GM19397 (cell line): Measurements from ENCODE around the gene EEFSEC.

ENCODE experiments used
- ATAC-seq: cut with Tn5 transposase; IDR thresholded peaks from one replicate; pipeline ENCODE4 v1.9.1; 2021; ENCODE audit warnings: mild to moderate bottlenecking, moderate library complexity; ENCODE audit not compliant: unreplicated experiment

Gene EEFSEC

DNA sequence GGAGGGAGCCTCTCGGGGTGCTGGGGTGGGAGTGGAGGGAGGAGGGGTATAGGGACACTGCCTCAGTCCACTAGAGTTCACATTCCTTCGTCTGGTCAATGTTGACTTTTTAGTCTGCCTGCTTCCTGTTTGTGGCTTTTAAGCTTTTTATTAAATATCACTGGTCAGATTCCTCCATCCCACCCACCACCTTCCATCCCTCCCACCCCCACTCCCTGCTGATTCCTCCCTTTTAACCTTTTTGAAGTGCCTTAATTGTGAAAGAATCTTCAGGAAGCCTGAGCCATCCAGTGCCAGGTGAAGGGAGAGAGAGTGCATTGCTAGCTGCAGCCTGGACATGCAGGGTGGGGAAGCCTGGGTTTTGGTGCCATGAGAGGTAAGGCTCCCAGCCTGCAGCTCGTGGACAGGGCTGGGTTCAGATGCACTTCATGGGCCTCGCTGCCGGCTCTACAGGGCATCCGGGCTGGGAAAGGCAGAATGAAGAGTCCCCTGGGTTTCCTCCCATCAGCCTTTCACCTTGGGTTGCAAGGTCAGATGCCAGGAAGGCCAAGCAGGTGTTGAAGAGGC is 207.5 kb downstream of the EEFSEC start:
- no peak for ATAC-seq

DNA sequence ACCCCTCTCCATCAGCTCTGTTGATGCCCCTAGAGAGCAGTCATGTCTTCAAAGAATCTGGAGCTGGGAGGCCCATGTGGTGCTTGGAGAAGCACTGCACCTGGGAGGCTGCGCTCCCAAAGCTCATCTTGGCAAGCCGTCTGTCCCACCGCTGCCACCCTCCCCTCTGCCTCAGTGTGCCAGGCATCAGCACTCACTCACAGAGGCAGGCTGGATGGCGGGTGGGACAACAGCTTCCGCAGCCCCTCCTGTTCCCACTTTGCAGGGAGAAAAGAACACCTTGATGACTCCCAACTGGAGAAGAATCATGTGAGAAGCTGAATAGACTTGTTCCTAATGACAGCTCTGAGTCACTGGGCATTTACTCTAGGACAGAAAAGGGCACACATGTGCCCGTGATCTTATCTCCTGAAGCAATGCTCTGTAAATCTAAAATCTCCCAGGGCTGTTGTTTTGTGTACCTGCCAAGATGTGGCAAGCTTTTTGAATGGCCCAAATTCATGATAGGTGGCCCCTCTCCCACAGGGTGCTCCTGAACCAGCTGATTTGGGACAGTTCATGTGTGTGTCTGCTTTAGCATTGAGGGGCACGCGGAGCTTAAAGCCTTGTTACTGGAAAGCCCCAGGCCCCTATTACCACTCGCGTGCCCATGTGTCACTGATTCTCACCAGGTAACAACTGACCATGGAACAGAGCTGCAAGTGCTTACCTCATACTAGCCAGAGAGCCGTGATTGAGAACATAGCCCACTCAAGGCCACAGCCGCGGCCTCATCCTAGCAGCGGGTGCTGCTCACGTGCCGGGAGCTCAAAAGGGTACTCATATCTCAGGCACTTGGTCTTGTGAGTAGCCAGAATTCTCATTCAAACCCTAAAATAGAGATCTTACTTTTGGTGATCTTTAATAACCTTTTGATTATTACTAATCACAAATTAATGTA is 209.0 kb downstream of the EEFSEC start:
- ATAC-seq, result no peak

DNA sequence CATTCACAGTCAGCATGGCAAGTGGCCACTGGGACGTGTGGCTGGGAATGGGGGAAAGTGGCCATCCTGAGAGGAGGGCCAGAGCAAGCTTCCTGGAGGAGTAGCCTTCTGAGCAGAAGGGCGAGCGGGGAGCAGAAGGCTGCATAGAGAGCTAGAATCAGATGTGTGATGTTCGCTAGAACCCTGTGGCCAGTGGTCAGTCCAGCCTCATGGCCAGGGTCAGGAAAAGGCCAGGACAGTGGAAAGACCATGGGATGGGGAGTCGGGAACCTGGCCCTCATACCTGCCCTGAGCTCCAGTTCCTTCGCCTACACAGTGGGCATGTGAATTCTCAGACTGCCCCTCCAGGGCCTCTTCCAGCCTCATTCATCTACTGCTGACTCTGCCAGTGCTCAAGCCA is 211.0 kb downstream of the EEFSEC start:
- no peak for ATAC-seq

DNA sequence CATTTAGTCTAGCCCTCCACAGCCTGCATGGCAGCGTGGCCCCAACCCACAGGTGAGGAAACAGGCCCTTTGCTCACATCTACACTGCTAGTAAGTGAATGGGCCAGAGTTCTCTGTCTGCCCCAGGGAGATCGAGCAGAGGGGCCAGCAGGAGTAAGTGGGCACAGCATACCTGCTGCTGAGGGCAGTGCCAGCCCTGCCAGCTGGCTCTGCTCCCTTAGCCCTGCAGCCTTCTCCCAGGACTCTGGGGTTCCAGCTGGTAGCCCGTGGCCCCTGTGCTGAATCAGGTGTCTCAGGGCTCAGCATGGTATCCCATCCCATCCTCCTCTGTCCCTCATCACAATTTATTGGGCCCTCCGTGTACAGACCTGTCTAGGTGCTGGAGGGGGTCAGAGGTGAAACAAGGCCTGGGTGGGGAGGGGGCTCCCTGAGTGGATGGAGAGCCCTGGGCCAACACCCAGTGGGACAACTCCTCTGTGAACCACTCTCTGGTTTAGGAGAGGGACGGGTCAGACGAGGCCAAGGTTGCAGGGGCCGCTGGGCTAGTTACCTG is 211.6 kb downstream of the EEFSEC start:
- ATAC-seq, result no peak

DNA sequence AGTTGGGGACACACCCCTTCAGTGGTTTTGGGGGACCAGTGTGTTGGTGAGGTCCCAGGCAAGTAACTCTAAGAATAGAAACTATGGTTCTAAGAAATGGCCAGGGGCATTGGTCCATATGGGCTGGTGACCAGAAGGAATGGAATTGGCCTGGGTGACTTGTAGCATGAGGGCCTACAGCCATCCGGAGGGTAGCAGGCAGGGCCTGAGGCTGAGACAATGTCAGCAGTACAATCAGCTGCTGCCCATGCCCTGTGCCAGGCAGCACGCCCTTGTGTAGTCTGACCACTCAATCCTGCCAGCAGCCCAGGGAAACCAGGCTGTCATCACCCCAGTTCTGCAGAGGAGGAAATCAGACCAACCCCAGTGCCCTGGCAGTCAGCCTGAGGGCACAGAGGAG is 212.9 kb downstream of the EEFSEC start:
- no peak for ATAC-seq

DNA sequence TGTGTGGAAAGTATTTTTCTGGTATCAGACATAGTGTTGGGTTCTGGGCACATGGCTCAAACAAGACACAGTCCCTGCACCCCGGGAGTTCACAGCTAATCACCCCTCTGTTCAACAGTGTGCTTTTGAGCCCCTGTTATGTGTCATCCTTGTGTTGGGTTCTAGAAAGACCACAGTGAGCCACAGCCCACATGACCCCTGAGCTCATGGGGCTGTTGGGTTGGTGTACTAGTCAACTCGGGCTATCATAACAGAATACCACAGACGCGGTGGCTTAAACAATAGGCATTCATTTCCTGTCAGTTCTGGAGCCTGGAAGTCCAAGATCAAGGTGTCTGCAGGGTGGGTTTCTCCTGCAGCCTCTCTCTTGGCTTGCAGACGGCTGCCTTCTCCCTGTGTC is 213.4 kb downstream of the EEFSEC start:
- ATAC-seq, result no peak

DNA sequence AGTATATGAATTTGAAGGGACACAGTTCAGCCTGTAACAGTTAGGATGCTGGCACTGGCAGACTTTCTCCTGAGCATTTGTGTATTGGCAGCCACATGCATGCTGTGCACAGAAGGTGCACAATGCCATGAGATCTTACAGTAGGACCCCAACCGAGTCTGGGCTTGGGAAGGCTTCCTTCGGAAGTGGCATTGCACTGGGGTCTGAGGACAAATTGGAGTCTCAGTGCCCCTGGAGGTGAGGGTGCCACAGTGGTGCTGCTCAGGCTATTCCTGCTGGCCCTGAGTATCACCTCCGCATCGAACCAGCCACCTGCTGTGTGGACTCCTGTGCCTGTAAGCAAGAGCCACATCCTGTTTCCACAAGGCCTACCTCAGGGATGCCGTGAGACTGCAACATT is 213.9 kb downstream of the EEFSEC start:
- no peak for ATAC-seq

DNA sequence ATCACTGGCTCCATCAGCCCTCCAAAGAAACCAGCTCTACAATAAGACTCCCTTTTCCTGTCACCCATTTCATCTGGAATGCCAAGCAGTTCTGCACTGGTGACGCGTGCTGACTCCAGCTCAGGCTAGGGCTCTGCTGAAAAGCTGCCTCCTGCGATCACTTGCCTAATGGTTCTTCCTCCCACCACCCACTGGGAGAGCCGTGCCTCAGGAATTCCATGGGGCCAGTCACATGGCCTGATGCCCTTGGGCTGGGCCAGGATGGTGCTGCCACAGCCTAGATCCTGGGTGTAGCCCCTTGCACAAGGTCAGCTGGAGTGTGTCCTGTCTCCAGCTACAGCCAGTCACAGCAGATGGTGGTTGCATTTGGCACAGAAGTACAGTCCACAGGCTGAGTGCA is 214.5 kb downstream of the EEFSEC start:
- no peak for ATAC-seq

DNA sequence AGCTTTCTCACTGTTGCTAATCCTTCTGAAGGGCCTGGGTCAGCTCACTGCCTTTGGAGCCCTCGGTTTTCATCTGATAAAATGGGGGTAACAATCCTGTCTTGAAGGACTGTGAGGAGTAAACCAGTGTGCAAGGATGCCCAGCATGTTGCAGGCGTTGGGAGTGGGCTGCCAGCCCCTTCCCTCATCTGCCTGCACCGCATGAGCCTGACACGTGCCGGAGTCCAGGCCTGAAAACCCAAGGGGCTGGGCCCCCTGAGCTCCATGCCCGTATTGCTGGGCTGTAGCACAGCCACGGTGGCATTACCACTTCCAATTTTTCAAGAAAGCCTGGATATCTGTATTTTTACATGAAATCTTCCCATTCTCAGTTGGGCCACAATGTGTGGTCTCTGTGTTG is 215.3 kb downstream of the EEFSEC start:
- no peak for ATAC-seq

DNA sequence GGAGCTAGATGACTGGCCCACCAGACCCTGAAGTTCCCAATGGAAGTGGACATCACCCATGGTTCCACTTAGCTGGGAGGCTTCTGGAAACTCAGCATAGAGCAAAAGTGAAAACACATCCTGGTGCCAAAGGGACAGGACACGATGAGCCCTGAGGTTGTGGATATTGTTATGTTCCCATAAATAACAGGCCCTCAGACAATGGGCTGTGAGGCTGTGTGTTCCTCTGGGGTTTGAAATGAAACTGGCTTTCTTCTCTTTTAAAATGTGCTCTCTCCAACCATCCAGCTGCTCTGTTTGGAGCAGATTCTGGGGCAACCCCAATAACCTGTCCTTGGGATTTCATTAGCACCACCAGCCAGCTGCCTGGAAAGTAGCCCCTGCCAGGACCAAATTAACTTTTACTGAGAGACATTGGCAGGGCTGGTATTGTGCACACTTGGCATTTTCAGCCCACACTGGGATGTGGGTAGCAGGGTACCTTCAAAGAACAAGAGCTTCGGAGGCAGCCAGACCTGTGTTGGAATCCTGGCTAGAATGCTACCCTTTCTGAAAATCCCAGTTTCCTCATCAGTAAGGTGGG is 215.9 kb downstream of the EEFSEC start:
- no peak for ATAC-seq

DNA sequence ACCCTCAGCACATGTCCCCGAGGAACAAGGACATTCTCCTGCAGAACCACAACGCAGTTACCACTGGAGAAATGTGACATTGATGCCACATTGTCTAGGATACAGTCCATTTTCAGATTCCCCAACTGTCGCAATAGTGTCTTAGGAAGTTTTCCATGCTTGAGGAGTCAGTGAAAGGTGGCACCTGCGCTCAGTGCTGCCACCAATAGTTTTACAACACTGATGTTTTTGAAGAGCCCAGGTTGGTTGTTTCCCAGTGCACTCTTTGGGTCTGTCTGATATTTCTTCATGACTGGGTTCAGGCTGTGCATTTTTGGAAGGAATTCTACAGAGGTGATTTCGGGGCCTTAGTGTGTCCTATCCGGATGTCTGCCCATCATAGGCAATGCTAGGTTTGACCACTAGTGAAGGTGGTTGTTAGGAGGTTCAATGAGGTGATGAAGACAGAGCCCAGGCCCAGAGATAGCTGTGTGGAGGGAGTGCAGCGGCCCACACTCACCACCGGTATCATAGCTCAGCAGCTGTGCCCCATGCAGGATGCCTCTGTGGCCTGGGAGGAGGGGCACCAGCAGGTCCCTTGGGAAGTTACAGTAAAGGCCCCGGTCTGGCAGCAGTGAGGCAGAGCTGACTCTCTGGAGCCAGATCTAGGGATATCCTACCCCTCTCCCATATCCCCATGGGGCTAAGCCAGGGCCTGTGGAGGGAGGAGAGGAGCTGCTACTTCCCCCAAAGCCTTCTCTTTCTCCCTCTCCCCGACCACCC is 216.8 kb downstream of the EEFSEC start:
- no peak for ATAC-seq

DNA sequence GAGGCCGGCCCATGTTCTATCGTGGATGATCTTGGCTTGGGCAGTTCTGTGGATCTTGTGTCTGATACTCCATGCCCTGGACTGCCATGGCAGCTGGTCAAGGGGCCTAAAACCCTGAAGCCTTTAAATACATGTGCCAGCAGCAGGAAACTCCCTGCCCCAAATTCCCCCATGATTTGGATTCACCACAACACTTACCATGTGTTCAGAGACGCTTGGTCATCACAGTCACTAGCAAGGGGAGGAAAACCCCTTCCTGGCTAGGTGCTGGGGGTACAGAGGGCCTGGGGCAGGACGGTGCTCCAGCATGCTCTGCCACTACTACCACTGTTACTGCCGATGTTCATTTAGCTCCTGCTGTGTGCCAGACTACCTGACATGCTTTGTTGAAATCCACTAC is 219.0 kb downstream of the EEFSEC start:
- no peak for ATAC-seq

DNA sequence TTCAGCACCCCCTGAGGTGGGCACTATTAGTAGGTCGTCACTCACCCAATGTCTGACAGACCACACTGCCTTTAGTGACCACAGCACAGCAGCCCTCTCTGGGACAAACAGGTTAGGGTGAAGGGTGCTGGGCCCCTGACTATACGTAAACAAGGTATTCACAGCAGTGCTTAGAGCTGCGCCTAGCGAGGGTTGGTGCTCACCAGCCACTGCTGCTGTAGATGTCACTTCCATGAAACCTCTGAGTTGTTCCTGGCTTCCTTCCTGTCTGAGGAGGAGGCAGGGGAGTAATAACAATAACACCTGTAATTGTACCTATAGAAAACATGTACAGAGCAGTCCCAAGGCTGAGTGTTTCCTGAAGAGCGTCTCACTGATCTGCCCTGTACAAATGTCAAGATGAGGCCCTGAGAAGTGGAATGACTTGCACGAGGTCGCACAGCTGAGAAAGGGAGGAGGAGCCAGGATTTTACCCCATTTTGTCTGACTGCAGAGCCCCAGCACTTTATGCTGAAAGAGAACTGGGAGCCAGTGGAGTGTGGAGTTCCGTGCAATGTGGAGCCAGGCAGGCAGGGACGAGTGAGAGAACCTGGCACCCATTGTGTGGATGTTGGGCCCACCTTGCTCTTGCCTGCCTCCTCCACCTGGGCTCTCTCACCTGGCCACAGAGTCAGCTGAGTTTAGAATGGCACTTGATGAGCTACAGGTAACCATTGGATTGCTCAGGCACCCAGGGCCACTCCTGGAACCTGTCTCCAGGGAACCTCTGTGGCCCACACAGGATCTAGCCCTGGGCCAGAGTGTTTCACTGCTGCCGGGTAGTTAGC is 219.6 kb downstream of the EEFSEC start:
- ATAC-seq, result no peak

DNA sequence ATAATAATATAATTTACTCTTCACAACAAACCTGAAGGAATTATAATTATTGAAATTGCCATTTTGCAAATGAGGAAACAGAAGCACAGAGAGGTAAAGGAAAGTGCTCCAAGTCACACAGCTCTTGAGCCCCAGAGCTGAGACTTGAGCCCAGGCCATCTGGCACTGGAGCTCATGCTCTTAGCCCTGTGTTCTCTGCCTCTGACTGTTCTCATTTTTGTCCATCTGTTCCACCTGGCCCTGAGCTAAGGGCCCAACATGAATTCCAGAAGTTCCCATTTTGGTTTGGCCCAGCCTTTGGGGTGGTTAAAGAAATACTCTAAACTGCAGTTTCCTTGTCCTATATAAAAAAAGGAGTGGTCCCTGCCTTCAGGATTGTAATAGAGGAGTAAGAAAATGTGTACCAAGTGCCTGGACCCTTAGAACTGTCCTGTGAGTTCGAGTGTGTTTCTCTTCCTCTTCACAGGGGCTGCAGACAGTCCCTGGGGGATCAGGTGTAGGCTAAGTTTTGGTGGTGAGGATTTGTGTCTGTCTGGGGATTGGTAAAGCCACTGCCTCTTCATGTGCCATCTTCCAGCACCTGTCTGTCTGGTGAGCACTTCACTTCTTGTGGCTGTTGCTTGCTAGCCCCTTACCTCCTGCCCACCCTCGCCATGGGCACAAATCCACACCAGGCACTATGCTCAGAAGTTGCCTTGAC is 221.6 kb downstream of the EEFSEC start:
- no peak for ATAC-seq

DNA sequence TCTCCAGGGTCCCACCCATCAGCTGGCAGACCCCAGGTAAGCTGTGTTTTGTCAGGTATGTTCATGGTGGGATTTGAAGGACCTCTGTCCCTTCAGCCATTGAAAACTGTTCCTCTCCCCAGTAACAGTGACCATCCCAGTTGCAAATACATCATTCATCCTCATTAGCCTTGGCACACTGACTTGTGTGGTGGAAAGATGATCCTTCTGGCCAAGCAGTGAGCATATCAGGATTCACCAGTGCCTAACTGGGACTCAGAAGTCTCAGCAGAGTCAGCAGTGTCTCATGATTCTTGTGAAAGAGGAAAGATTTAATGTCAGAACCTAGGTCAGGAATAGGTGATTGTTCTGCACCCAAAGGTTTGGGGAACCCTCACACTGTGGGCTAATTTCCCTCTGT is 223.2 kb downstream of the EEFSEC start:
- no peak for ATAC-seq

DNA sequence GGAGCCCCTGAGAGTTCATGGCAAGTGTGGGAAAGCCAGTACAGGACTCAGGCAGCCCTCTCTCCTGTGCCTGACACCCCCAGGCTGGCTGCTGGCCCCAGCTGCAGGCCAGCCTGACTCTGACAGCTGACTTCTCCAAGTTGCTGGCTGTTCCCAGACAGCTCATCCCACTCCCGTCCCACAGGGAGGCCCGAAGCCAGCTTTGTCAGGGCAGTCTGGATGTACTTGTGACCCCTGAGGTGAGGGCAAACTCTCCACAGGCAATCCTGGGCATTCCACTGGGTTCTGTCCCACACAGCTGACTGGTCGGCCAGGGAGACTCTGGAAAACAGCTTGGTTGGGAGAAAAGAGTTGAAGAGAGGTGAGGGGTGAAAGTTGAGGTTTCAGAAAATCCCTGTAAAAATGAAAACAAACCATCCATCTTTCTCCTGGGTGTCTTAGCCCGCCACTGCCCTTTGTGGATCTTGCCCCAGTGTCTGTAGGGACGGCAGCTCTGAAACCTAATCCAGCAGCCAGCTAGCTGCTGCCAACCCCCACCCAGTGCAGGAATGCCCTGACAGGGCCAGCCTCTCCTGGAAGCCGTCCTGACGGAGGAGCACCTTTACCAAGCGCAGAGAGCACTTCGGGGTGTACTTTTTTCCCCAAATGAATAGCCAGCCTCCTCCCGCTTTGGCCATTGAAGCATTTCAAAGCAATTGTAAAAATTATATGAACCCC is 225.5 kb downstream of the EEFSEC start:
- no peak for ATAC-seq

DNA sequence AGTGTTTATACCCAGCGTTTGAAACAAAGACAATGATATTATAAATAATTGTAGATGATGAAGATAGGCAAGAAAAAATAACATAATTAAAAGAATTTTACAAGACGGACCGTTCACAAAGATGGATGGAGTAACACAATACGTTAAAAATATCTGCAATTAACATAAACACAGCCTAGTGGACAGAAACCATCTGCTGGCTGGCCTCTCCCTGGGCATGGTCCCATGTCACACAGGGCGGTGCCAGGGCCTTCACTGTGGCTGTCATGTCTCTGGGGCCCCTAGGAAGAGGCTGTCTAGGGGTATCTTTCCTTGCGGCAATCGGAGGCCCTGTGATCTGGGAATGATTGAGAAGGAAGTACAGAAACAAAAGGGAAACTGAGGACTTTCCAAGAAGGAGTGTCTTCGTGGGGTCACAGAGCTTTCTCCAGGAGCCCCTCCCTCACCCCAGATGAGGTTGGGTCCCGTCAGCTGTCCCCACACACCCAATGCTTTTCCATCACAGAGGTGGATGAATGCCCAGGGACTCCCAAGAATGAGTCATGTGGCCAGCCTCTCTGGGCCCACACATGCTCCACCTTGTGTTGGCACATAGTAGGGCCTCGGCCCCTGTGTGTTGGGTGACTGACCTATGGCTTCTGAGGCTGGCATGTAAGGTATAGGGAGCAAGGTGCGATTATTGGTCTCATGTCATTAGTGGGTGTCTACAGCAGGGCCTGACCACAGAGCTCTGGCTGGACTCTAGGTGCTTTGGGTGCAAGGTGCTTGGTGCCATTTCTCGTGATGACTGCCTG is 226.3 kb downstream of the EEFSEC start:
- ATAC-seq, result no peak

DNA sequence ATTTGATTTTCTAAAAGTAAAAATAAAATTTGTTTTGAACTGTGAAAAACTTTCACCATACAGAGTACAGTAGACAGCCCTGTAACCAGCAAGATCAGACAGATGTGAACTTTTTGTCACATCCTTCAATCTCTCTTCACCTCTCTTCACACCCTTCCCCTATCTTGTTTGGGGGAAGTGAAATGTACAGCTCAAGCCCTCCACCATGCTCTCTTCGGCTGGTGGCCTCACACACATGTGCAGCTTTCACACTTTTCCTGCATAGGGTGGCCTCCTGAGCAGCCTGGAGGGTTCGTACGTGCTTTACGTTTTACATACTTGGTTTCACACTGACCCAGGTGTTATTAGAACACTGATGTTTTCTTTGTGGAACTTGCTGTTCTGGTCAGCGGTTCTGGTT is 227.0 kb downstream of the EEFSEC start:
- no peak for ATAC-seq
